Measurements from ENCODE around the gene MAD1L1.

Gene MAD1L1

DNA sequence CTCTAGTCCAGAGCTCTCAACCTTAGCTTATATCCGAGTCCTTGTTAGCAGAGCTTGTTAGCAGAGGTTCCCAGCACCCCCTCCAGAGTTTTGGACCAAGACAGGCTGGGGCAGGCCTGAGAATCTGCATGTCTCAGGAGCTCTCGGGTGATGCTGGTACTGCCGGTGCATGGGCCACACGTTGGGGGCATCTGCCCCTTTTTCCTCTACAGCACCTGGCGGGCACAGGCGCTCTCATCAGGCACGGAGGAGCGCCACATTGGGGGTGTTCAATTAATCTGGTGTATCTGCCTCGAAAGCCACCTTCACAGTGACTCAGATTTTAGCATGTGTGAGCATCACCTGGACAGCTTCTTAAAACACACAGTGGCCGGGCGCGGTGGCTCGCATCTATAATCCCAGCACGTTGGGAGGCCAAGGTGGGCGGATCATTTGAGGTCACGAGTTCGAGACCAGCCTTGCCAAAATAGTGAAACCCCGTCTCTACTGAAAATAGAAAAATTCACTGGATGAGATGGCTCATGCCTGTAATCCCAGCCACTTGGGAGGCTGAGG lies 445.0 kb downstream of the MAD1L1 start:
- no peak overlapping the region for H3K4me3 ChIP-seq (ENCODE audit: low read depth, low read length)
- TF ChIP-seq, protein P1, sequence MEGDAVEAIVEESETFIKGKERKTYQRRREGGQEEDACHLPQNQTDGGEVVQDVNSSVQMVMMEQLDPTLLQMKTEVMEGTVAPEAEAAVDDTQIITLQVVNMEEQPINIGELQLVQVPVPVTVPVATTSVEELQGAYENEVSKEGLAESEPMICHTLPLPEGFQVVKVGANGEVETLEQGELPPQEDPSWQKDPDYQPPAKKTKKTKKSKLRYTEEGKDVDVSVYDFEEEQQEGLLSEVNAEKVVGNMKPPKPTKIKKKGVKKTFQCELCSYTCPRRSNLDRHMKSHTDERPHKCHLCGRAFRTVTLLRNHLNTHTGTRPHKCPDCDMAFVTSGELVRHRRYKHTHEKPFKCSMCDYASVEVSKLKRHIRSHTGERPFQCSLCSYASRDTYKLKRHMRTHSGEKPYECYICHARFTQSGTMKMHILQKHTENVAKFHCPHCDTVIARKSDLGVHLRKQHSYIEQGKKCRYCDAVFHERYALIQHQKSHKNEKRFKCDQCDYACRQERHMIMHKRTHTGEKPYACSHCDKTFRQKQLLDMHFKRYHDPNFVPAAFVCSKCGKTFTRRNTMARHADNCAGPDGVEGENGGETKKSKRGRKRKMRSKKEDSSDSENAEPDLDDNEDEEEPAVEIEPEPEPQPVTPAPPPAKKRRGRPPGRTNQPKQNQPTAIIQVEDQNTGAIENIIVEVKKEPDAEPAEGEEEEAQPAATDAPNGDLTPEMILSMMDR (IDR thresholded peaks at IDR 0.05; ENCODE audit: borderline replicate concordance, insufficient read depth, low read depth, low read length): no peak

DNA sequence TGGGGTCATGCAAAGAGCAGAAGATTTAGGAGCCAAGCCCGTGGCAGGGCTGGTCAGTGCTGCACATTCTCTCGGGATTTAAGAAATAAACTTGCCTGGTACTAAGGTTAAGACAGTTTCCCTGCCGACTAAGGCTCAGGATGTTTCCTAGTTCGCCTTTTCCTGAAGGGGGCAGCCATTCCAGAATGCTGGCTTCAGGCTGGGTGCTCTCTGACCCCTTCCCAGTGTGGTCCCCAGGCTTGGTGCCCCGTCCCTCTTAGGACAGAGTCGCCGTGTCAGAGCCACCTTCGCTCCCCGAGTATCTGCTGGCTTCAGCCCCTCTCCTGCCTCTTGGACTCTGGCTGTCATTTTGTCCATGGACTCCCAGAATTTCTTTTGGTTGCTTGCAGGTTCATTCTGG lies 445.5 kb downstream of the MAD1L1 start:
- TF ChIP-seq, protein P1 (IDR thresholded peaks at IDR 0.05; ENCODE audit: borderline replicate concordance, insufficient read depth, low read depth, low read length): no peak
- H3K4me3 ChIP-seq (ENCODE audit: low read depth, low read length): no peak overlapping the region

DNA sequence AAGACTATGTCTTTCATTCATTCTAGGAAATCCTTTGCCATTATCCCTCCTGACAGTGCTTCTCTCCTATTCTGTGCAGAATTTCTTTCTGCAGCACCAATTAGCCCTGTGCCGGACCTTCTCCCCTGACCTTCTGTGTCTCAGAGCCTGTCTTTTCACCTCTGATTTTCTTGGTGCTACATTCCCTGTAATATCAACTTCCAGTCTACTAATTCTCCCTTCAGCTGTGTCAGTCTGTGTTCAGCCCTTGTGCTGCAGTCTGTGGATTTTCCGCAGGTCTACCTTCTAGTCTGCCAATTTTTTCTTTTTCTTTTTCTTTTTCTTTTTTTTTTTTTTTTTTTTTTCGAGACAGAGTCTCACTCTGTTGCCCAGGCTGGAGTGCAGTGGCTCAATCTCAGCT lies 446.9 kb downstream of the MAD1L1 start:
- TF ChIP-seq, protein P1 (IDR thresholded peaks at IDR 0.05; ENCODE audit: borderline replicate concordance, insufficient read depth, low read depth, low read length): no peak
- H3K4me3 ChIP-seq (ENCODE audit: low read depth, low read length): no peak overlapping the region

DNA sequence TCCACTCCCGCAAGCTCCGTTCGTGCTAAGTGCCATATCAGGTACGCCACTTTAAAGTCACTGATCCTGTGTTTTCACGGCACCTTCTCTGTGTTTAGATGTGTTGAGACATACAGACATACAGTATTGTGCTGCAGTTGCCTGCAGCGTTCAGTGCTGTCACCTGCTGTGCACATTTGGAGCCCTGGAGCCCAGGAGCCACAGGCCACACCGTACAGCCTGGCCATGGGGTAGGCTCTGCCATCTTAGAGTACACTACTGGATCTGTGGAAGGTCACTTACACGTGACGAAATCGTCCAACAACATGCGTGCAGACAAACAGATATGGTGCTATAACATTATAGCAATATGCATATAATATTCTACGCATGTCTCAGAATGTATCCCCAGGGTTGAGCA lies 451.4 kb downstream of the MAD1L1 start:
- TF ChIP-seq, protein P1 (IDR thresholded peaks at IDR 0.05; ENCODE audit: borderline replicate concordance, insufficient read depth, low read depth, low read length): no peak
- no peak overlapping the region for H3K4me3 ChIP-seq (ENCODE audit: low read depth, low read length)

DNA sequence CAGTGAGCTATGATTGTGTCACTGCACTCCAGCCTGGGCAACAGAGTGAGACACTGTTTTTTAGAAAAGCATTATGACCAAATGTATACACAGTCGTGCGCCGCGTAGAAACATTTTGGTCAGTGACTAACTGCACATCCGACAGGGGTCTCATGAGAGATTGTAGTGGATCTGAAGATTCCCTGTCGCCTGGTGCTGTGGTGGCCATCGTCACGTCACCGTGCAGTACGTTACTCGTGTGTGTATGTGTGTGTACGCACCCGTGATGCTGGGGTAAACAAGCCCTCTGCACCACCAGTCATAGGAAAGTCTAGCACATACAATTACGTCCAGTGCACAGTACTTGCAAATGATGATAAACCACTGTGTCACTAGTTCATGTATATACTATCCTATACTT lies 453.3 kb downstream of the MAD1L1 start:
- H3K4me3 ChIP-seq (ENCODE audit: low read depth, low read length): no peak overlapping the region
- TF ChIP-seq, protein P1 (IDR thresholded peaks at IDR 0.05; ENCODE audit: borderline replicate concordance, insufficient read depth, low read depth, low read length): no peak

DNA sequence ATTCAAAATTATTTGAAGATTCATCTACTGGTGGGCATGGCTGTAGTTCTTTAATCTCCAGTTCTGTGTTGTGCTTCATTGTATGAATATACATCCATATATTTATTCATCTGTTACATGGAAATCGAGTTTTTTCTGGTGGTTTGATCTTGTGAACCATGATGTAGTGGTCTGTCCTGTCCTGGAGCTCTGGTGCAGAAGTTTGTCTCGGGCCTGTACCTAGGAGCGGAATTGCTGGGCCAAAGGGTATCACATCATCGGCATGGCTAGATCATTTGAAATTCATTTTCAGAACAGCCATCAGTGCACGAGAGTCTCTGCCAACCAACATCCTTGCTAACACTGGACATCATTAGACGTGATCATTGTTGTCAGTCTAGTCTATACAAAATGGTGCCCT lies 455.6 kb downstream of the MAD1L1 start:
- no peak overlapping the region for H3K4me3 ChIP-seq (ENCODE audit: low read depth, low read length)
- TF ChIP-seq, protein P1 (IDR thresholded peaks at IDR 0.05; ENCODE audit: borderline replicate concordance, insufficient read depth, low read depth, low read length): no peak

DNA sequence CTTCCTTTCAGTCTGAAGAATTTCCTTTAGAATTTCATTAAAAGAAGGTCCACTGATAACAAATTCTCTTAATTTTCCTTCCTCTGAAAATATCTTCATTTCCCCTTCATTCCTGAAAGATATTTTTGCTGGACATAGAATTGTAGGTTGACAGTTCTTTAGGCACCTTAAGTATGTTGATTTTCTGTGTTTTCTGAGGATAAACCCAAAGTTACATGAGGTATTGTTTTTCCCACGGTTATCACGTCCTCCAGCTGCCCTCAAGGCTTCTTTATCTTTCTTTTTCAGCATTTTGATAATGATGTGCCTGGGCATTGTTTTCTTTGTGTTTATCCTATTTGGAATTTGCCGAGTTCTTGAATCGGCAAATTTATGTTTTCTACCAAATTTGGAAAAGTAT lies 457.4 kb downstream of the MAD1L1 start:
- TF ChIP-seq, protein P1 (IDR thresholded peaks at IDR 0.05; ENCODE audit: borderline replicate concordance, insufficient read depth, low read depth, low read length): no peak
- no peak overlapping the region for H3K4me3 ChIP-seq (ENCODE audit: low read depth, low read length)
